ENCODE data around the gene SLK.

Gene SLK

GRCh38 chr10:104037261-104037951 lies 70.5 kb downstream of the SLK start:
- H3K9me3 ChIP-seq (replicated peaks; ENCODE audit: insufficient read depth, low read length), result no peaks in the 10 kb centered on the region
- no peaks in the 10 kb centered on the region for H3K36me3 ChIP-seq (replicated peaks; ENCODE audit: insufficient read depth, low read length)
- TF ChIP-seq CTCF (IDR thresholded peaks at IDR 0.05; ENCODE audit: low read length) (no peak), EZH2phosphoT487 (IDR thresholded peaks at IDR 0.05; ENCODE audit: low read length) (no peak), EZH2 (optimal IDR thresholded peaks at IDR 0.05; ENCODE audit: low read depth, low read length) (no peak)
- no peaks in the 10 kb centered on the region for H3K9me2 ChIP-seq (replicated peaks; ENCODE audit: insufficient read depth, low read length)
- H3K4me2 ChIP-seq (ENCODE audit: low read depth, low read length), result no peak overlapping the region
- no peak for DNase-seq
- H2AFZ ChIP-seq (ENCODE audit: low read length), result no peak overlapping the region
- no peaks in the 10 kb centered on the region for H3K4me1 ChIP-seq (ENCODE audit: low read length)
- no peaks in the 10 kb centered on the region for H3K27me3 ChIP-seq (replicated peaks; ENCODE audit: insufficient read depth, low read length)
- no peaks in the 10 kb centered on the region for H3F3A ChIP-seq (ENCODE audit: insufficient read depth, low read length)
- no peak overlapping the region for H3K4me3 ChIP-seq (ENCODE audit: low read length)
- no peak overlapping the region for H3K9ac ChIP-seq (ENCODE audit: low read length)
- no peak overlapping the region for H3K27ac ChIP-seq (ENCODE audit: low read length)
- H3K79me2 ChIP-seq (ENCODE audit: low read length), result no peaks in the 10 kb centered on the region
- no peaks in the 10 kb centered on the region for H4K20me1 ChIP-seq (ENCODE audit: insufficient read depth, low read length)

- H3K9ac ChIP-seq (ENCODE audit: low read length), result no peak overlapping the region
- no peaks in the 10 kb centered on the region for H3K4me1 ChIP-seq (ENCODE audit: low read length)
- H3K27ac ChIP-seq (ENCODE audit: low read length), result no peak overlapping the region
- H3K9me2 ChIP-seq (replicated peaks; ENCODE audit: insufficient read depth, low read length), result no peaks in the 10 kb centered on the region
- H3K27me3 ChIP-seq (replicated peaks; ENCODE audit: insufficient read depth, low read length), result no peaks in the 10 kb centered on the region
- DNase-seq, result no peak
- no peaks in the 10 kb centered on the region for H3F3A ChIP-seq (ENCODE audit: insufficient read depth, low read length)
- no peaks in the 10 kb centered on the region for H3K79me2 ChIP-seq (ENCODE audit: low read length)
- H3K4me3 ChIP-seq (ENCODE audit: low read length), result no peak overlapping the region
- no peaks in the 10 kb centered on the region for H3K36me3 ChIP-seq (replicated peaks; ENCODE audit: insufficient read depth, low read length)
- no peaks in the 10 kb centered on the region for H3K9me3 ChIP-seq (replicated peaks; ENCODE audit: insufficient read depth, low read length)
- H3K4me2 ChIP-seq (ENCODE audit: low read depth, low read length), result no peak overlapping the region
- no peak overlapping the region for H2AFZ ChIP-seq (ENCODE audit: low read length)
- TF ChIP-seq EZH2phosphoT487 (IDR thresholded peaks at IDR 0.05; ENCODE audit: low read length), result no peak
- no peak for TF ChIP-seq CTCF (IDR thresholded peaks at IDR 0.05; ENCODE audit: low read length)
- no peaks in the 10 kb centered on the region for H4K20me1 ChIP-seq (ENCODE audit: insufficient read depth, low read length)
Measured at GRCh38 chr10:104038537-104038936, 71.6 kb downstream of the SLK start.

- H3K9me3 ChIP-seq (replicated peaks; ENCODE audit: insufficient read depth, low read length), result no peaks in the 10 kb centered on the region
- no peak overlapping the region for H3K4me3 ChIP-seq (ENCODE audit: low read length)
- no peak overlapping the region for H2AFZ ChIP-seq (ENCODE audit: low read length)
- H4K20me1 ChIP-seq (ENCODE audit: insufficient read depth, low read length), result no peaks in the 10 kb centered on the region
- no peak for DNase-seq
- H3K4me1 ChIP-seq (ENCODE audit: low read length), result no peaks in the 10 kb centered on the region
- H3F3A ChIP-seq (ENCODE audit: insufficient read depth, low read length), result no peaks in the 10 kb centered on the region
- H3K79me2 ChIP-seq (ENCODE audit: low read length), result no peaks in the 10 kb centered on the region
- H3K36me3 ChIP-seq (replicated peaks; ENCODE audit: insufficient read depth, low read length), result no peaks in the 10 kb centered on the region
- TF ChIP-seq EZH2 (optimal IDR thresholded peaks at IDR 0.05; ENCODE audit: low read depth, low read length) (no peak), EZH2phosphoT487 (IDR thresholded peaks at IDR 0.05; ENCODE audit: low read length) (no peak), CTCF (IDR thresholded peaks at IDR 0.05; ENCODE audit: low read length) (no peak)
- no peaks in the 10 kb centered on the region for H3K9me2 ChIP-seq (replicated peaks; ENCODE audit: insufficient read depth, low read length)
- H3K9ac ChIP-seq (ENCODE audit: low read length), result no peak overlapping the region
- no peak overlapping the region for H3K4me2 ChIP-seq (ENCODE audit: low read depth, low read length)
- no peak overlapping the region for H3K27ac ChIP-seq (ENCODE audit: low read length)
- no peaks in the 10 kb centered on the region for H3K27me3 ChIP-seq (replicated peaks; ENCODE audit: insufficient read depth, low read length)
Measured at GRCh38 chr10:104038958-104039752, 72.2 kb downstream of the SLK start.
